ENCODE data around the gene IMPDH2.

DNA sequence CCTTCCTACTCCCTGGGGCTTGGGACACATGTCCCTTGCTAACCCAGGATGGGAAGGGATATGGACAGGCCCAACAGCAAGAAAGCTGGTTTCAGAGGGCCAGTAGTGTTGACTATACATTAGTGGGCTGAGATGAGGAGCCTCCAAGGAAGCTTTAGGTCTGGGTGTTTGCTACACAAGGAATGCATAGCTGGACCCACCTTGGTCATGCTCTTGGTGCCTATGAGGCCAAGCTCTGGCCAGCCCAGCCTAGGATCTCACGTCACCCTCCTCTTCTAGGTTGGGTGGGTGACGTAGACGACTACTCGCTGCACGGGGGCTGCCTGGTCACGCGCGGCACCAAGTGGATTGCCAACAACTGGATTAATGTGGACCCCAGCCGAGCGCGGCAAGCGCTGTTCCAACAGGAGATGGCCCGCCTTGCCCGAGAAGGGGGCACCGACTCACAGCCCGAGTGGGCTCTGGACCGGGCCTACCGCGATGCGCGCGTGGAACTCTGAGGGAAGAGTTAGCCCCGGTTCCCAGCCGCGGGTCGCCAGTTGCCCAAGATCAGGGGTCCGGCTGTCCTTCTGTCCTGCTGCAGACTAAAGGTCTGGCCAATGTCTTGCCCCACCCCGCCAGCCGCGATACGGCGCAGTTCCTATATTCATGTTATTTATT lies 22.7 kb downstream of the IMPDH2 start:
- TF ChIP-seq, protein P1, sequence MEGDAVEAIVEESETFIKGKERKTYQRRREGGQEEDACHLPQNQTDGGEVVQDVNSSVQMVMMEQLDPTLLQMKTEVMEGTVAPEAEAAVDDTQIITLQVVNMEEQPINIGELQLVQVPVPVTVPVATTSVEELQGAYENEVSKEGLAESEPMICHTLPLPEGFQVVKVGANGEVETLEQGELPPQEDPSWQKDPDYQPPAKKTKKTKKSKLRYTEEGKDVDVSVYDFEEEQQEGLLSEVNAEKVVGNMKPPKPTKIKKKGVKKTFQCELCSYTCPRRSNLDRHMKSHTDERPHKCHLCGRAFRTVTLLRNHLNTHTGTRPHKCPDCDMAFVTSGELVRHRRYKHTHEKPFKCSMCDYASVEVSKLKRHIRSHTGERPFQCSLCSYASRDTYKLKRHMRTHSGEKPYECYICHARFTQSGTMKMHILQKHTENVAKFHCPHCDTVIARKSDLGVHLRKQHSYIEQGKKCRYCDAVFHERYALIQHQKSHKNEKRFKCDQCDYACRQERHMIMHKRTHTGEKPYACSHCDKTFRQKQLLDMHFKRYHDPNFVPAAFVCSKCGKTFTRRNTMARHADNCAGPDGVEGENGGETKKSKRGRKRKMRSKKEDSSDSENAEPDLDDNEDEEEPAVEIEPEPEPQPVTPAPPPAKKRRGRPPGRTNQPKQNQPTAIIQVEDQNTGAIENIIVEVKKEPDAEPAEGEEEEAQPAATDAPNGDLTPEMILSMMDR (IDR thresholded peaks at IDR 0.05; ENCODE audit: low read depth, low read length), result no peak
- no peak for TF ChIP-seq POLR2A (IDR thresholded peaks at IDR 0.05; ENCODE audit: extremely low read depth, insufficient read length)
- TF ChIP-seq, protein P2, sequence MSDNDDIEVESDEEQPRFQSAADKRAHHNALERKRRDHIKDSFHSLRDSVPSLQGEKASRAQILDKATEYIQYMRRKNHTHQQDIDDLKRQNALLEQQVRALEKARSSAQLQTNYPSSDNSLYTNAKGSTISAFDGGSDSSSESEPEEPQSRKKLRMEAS (IDR thresholded peaks at IDR 0.05; ENCODE audit: low read depth, low read length), result no peak

All from NB4 (cell line).